ENCODE results near the gene ATXN7L1. TPM values are rescaled to one million over a fixed set of nuclear protein-coding genes. Genes with fewer than 3 reads are reported as not detected.

ATXN7L1 gene
- total and polyA plus RNA-seq, 2 of the 8 experiments (the other 6 are each of a cell fraction or from before 2014, with no cell fraction given) = 14.3 to 34.0 TPM

GRCh38 chr7:105699568-105700236, 176.7 kb downstream of the ATXN7L1 start:
- POLR2A ChIA-PET (ENCODE audit: partially characterized antibody) = interaction anchor here (1.1 kb wide), 1 partner anchor 10 kb away, joined by 3 read pairs; no protein-coding TSS in a partner anchor
- H3K4me1 ChIP-seq (replicated peaks in 1 of 4; ENCODE audit: control insufficient read depth in 3 of 4, insufficient read depth in 4 of 4, low read length in 3 of 4) = peaks cover 14 to 25% (median 18%) of the 10 kb centered on the region in 4 experiments

More at GRCh38 chr7:105699568-105700236, 176.7 kb downstream of the ATXN7L1 start:
- Histone ChIP-seq H3K4me3 (ENCODE audit: extremely low read depth in 1 of 4, insufficient read depth in 2 of 4, low read depth in 3 of 4, low read length in 4 of 4) (no peak overlapping the region), H3K79me1 (ENCODE audit: low read depth, low read length) (no peaks in the 10 kb centered on the region), H3K79me2 (ENCODE audit: control insufficient read depth in 1 of 2, insufficient read depth in 2 of 2, low read length in 2 of 2) (no peaks in the 10 kb centered on the region), H2AK5ac (ENCODE audit: low read depth, low read length) (no peak overlapping the region), H3K27me3 (replicated peaks in 1 of 4; ENCODE audit: control insufficient read depth in 3 of 4, extremely low read depth in 1 of 4, insufficient read depth in 3 of 4, low read length in 3 of 4) (no peaks in the 10 kb centered on the region), H4K91ac (replicated peaks; ENCODE audit: insufficient read length, low read length) (peak overlapping the region; percentile 37), H4K8ac (ENCODE audit: extremely low read depth, insufficient read depth, low read length) (no peak overlapping the region), H4K5ac (ENCODE audit: insufficient read length, low read depth, low read length) (peak overlapping the region; percentile 40), H3K18ac (ENCODE audit: extremely low read depth, low read length) (peak overlapping the region; percentile 65; the same call in 1 of the 2 replicates), H2BK20ac (ENCODE audit: low read length) (no peak overlapping the region), H3K14ac (ENCODE audit: insufficient read length) (no peak overlapping the region), H3K9me3 (ENCODE audit: insufficient read depth in 2 of 2, low read depth in 1 of 2, low read length in 1 of 2) (no peaks in the 10 kb centered on the region), H3K9ac (replicated peaks in 1 of 4; ENCODE audit: extremely low read depth in 1 of 4, low read depth in 3 of 4, low read length in 3 of 4) (no peak overlapping the region), H4K20me1 (replicated peaks in 1 of 2; ENCODE audit: control insufficient read depth in 1 of 2, insufficient read depth in 2 of 2, low read length in 2 of 2) (no peaks in the 10 kb centered on the region), H3K27ac (ENCODE audit: low read depth, low read length) (no peak overlapping the region), H3K4me2 (ENCODE audit: insufficient read depth in 1 of 2, low read depth in 2 of 2, low read length in 2 of 2) (no peak overlapping the region), H3K4ac (replicated peaks; ENCODE audit: insufficient read length, low read depth, low read length) (no peak overlapping the region), H3K23me2 (ENCODE audit: low read depth, low read length) (no peaks in the 10 kb centered on the region), H3K36me3 (ENCODE audit: control insufficient read depth in 2 of 4, insufficient read depth in 4 of 4, low read length in 3 of 4) (no peaks in the 10 kb centered on the region), H3K56ac (replicated peaks; ENCODE audit: insufficient read length, low read depth, low read length) (no peak overlapping the region), H2BK12ac (ENCODE audit: low read depth, low read length) (peak overlapping the region; percentile 13; the same call in 1 of the 2 replicates), H3K23ac (ENCODE audit: insufficient read length) (no peak overlapping the region), H2BK120ac (replicated peaks; ENCODE audit: low read depth, low read length) (no peak overlapping the region), H2BK5ac (ENCODE audit: low read depth, low read length) (no peak overlapping the region), H2BK15ac (ENCODE audit: low read length) (no peak overlapping the region), H2AFZ (ENCODE audit: low read length) (no peak overlapping the region)
- no peak for FAIRE-seq
- CTCF ChIA-PET (ENCODE audit: partially characterized antibody) = interaction anchor here (1.1 to 3.4 kb wide), 8 partner anchors 11 to 342 kb away, joined by 3 to 12 read pairs (median 4); no protein-coding TSS in a partner anchor
- WGBS, 2 experiments (ENCODE audit: extremely low coverage in 1 of 2, insufficient coverage in 1 of 2, insufficient read length in 1 of 2, insufficient replicate concordance in 2 of 2, low coverage in 1 of 2, low lambda C conversion rate in 2 of 2, missing lambda C conversion rate in 1 of 2) = 88% methylated on average over 8 of the region's 8 CpGs; no CpG with 5 or more reads in 1 of the 2 experiments
- no peak for DNase-seq (ENCODE audit: low read depth in 1 of 2, low spot score in 2 of 2)

Data from H1 (cell line).